Right atrium auricular region (tissue), 2 donors: ENCODE measurements around the gene PSME2. TPM values are rescaled to one million over a fixed set of nuclear protein-coding genes. Genes with fewer than 3 reads are reported as not detected.

ENCODE experiments used
- DNase-seq: peaks from one replicate; pipeline ENCODE4 v3.0.0-alpha.2; 2019; ENCODE audit warnings: low spot score
- H3K27ac ChIP-seq, 2 donors: fragments of 200-600 bp; sonication (generic); 1 replicate in 1 of 2; 2 replicates in 1 of 2; pipeline ENCODE4 v1.5.1; 2016 to 2019
- H3K27me3 ChIP-seq, 2 donors: fragments of 200-600 bp; sonication (generic); one replicate each; pipeline versions ENCODE4 v1.5.1 to v1.6.0; 2017 to 2019
- H3K36me3 ChIP-seq: fragments of 200-600 bp; sonication (generic); one replicate; pipeline ENCODE4 v1.5.1; 2016
- H3K4me1 ChIP-seq, 2 donors: fragments of 200-600 bp; sonication (generic); one replicate each; pipeline versions ENCODE4 v1.5.1 to v1.6.0; 2017 to 2019
- H3K4me3 ChIP-seq, 2 donors: fragments of 200-600 bp; sonication (generic); 1 replicate in 1 of 2; 2 replicates in 1 of 2; pipeline ENCODE4 v1.5.1; 2017 to 2019; ENCODE audit warnings: mild to moderate bottlenecking in 1 of 2, moderate library complexity in 1 of 2
- H3K9me3 ChIP-seq, 2 donors: fragments of 200-600 bp; sonication (generic); one replicate each; pipeline ENCODE4 v1.5.1; 2019
- CTCF ChIP-seq, 2 donors: fragments of 200-600 bp; sonication (generic); IDR thresholded peaks; one replicate each; pipeline ENCODE4 v1.5.1; 2019; ENCODE audit warnings: antibody characterized with exemption in 2 of 2
- total RNA-seq, 2 donors: library from RNA; depleted of rRNA; stranded (reverse); fragments of >200 nt; gene quantifications; one replicate each; pipeline ENCODE4 v1.1.0, GENCODE V29; 2016

Gene PSME2
- total RNA-seq, 2 donors from 2014 or later: 23.1 to 40.6 TPM

GRCh38 chr14:24129410-24129998 is 16.9 kb downstream of the PSME2 start:
- no peak overlapping the region for H3K27ac ChIP-seq
- DNase-seq: no peak
- peaks cover 0 to 28% of the 10 kb centered on the region in 2 donors for H3K4me1 ChIP-seq
- no peaks in the 10 kb centered on the region for H3K36me3 ChIP-seq
- TF ChIP-seq CTCF (IDR thresholded peaks at IDR 0.05): no peak
- no peak overlapping the region for H3K4me3 ChIP-seq
- H3K9me3 ChIP-seq: no peaks in the 10 kb centered on the region
- no peaks in the 10 kb centered on the region for H3K27me3 ChIP-seq

GRCh38 chr14:24127673-24128072 is 18.7 kb downstream of the PSME2 start:
- Histone ChIP-seq H3K36me3 (peaks cover 9% of the 10 kb centered on the region), H3K27me3 (no peaks in the 10 kb centered on the region), H3K27ac (no peak overlapping the region), H3K9me3 (no peaks in the 10 kb centered on the region), H3K4me1 (peaks cover 0 to 24% of the 10 kb centered on the region in 2 donors), H3K4me3 (no peak overlapping the region)
- no peak for TF ChIP-seq CTCF (IDR thresholded peaks at IDR 0.05)
- no peak for DNase-seq

GRCh38 chr14:24126939-24127338 is 19.5 kb downstream of the PSME2 start:
- Histone ChIP-seq H3K9me3 (no peaks in the 10 kb centered on the region), H3K4me1 (peaks cover 0 to 16% of the 10 kb centered on the region in 2 donors), H3K27ac (no peak overlapping the region), H3K4me3 (no peak overlapping the region), H3K36me3 (peaks cover 16% of the 10 kb centered on the region), H3K27me3 (no peaks in the 10 kb centered on the region)
- DNase-seq: no peak
- TF ChIP-seq CTCF (IDR thresholded peaks at IDR 0.05): no peak

- no peak overlapping the region for H3K27ac ChIP-seq
- TF ChIP-seq CTCF (IDR thresholded peaks at IDR 0.05): no peak
- H3K9me3 ChIP-seq: no peaks in the 10 kb centered on the region
- H3K4me1 ChIP-seq: no peaks in the 10 kb centered on the region
- no peak overlapping the region for H3K4me3 ChIP-seq
- DNase-seq: no peak
- H3K27me3 ChIP-seq: no peaks in the 10 kb centered on the region
- peaks cover 48% of the 10 kb centered on the region for H3K36me3 ChIP-seq
Measured at GRCh38 chr14:24123424-24124417, 22.7 kb downstream of the PSME2 start.

- H3K27me3 ChIP-seq: no peaks in the 10 kb centered on the region
- H3K4me1 ChIP-seq: no peaks in the 10 kb centered on the region
- no peak overlapping the region for H3K4me3 ChIP-seq
- no peak overlapping the region for H3K27ac ChIP-seq
- peaks cover 56% of the 10 kb centered on the region for H3K36me3 ChIP-seq
- H3K9me3 ChIP-seq: no peaks in the 10 kb centered on the region
- DNase-seq: no peak
- no peak for TF ChIP-seq CTCF (IDR thresholded peaks at IDR 0.05)
Measured at GRCh38 chr14:24122898-24123297, 23.5 kb downstream of the PSME2 start.
